Psoas muscle (tissue), 8 donors: ENCODE data around the gene BATF. TPM values are rescaled to one million over a fixed set of nuclear protein-coding genes. Genes with fewer than 3 reads are reported as not detected.

Source experiments
- ATAC-seq, 4 donors: fragments of 200-7000 bp; cut with Tn5 transposase; one replicate each; pipeline ENCODE4 v1.9.1; 2020; ENCODE audit warnings: moderate library complexity in 3 of 4, mild to moderate bottlenecking in 2 of 4
- DNase-seq, 2 donors: peaks; one replicate each; pipeline ENCODE4 v3.0.0-alpha.2; 2020
- H3K27ac ChIP-seq: fragments of 200-600 bp; one replicate; pipeline ENCODE4 v1.8.0; 2022
- H3K27me3 ChIP-seq, 3 donors: fragments of 200-600 bp in 1 of 3; one replicate each; pipeline versions ENCODE4 v1.6.1 to v1.8.0; 2013 to 2022; ENCODE audit warnings: low read length in 2 of 3, mild to moderate bottlenecking in 2 of 3, moderate library complexity in 1 of 3; ENCODE audit not compliant: insufficient read depth in 3 of 3
- H3K36me3 ChIP-seq, 2 donors: fragments of 200-600 bp in 1 of 2; one replicate each; pipeline versions ENCODE4 v1.6.1 to v1.8.0; 2013 to 2022; ENCODE audit warnings: low read depth in 1 of 2, mild to moderate bottlenecking in 1 of 2, moderate library complexity in 1 of 2; ENCODE audit not compliant: insufficient read depth in 1 of 2
- H3K4me1 ChIP-seq: fragments of 200-600 bp; one replicate; pipeline ENCODE4 v1.8.0; 2022
- H3K4me3 ChIP-seq: fragments of 200-600 bp; one replicate; pipeline ENCODE4 v1.8.0; 2022; ENCODE audit warnings: mild to moderate bottlenecking
- H3K9me3 ChIP-seq: fragments of 200-600 bp; one replicate; pipeline ENCODE4 v1.8.0; 2022
- WGBS, 3 donors: extraction: QIAGEN DNeasy Blood & Tissue Kit; methylation state at CpG; one replicate each; pipeline versions ENCODE4 v1.1.6 to v1.1.7; 2013; 5-methylcytosine and 5-hydroxymethylcytosine counted together
- intact Hi-C, 2 donors: fragments of 100-400 bp; cut with DNase I; formaldehyde crosslinking; loops; one replicate each; pipeline versions ENCODE4 v1.11.0 to v1.14.2; 2022
- polyA plus RNA-seq, 3 donors: library from polyadenylated mRNA; stranded (reverse); fragments of 200-250 nt; gene quantifications; one replicate each; pipeline ENCODE4 v1.2.3, GENCODE V29; 2013
- total RNA-seq, 4 donors: library from RNA; stranded (reverse); fragmentation: NEBNext Ultra II Directional in 2 of 4; extraction: Animal tissue kit (Norgen Biotek cat#: 25700) in 2 of 4; gene quantifications; one replicate each; pipeline versions ENCODE4 v1.2.1 to v1.2.4, GENCODE V29; 2021 to 2023
- TF ChIP-seq, protein P1 (sequence below): fragments of 200-600 bp; IDR thresholded peaks from one replicate; pipeline ENCODE4 v1.8.0; 2022; ENCODE audit warnings: antibody characterized with exemption
- donor health status: healthy with polysubstance abuse.
- donor health status: DM: no; HTN: no; CAD: no; lungs with moderate emphysema.
- donor health status: Bipolar disorder and iron deficiency.
- donor health status: healthy.
- donor health status: DM: yes; HTN: yes; CAD: no.
- donor health status: DM: no; HTN: no; CAD: no.
- donor health status: DM: no; HTN: no; CAD: no.
- donor health status: DM: yes; HTN: yes; CAD: no.

The BATF gene
- total and polyA plus RNA-seq, 7 donors, result 0.29 to 0.86 (median 0.73) TPM; not detected in 1

DNA sequence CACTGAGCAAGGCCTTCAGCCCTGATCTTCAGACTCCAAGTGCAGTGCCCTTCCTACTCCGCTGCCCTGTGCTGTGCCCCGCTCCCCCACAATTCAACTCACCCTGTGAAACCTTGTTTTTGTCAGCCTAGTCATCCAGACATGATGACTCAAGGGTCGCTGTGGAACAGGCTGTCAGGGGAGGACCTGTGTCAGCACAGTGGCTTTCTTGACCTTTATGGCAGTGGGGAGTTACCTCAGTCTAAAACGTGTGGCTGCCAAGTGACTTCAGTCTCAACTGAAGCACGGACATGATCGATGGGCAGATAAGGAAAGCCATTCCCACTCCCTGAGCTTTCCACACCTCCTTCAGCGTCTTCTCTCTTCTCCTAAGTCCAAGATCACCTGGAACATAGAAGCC lies 39.8 kb downstream of the BATF start:
- Histone ChIP-seq H3K27ac (no peak overlapping the region), H3K9me3 (peaks cover 4% of the 10 kb centered on the region), H3K36me3 (no peaks in the 10 kb centered on the region), H3K4me1 (peaks cover 29% of the 10 kb centered on the region), H3K4me3 (no peak overlapping the region), H3K27me3 (no peaks in the 10 kb centered on the region)
- TF ChIP-seq, protein P1, sequence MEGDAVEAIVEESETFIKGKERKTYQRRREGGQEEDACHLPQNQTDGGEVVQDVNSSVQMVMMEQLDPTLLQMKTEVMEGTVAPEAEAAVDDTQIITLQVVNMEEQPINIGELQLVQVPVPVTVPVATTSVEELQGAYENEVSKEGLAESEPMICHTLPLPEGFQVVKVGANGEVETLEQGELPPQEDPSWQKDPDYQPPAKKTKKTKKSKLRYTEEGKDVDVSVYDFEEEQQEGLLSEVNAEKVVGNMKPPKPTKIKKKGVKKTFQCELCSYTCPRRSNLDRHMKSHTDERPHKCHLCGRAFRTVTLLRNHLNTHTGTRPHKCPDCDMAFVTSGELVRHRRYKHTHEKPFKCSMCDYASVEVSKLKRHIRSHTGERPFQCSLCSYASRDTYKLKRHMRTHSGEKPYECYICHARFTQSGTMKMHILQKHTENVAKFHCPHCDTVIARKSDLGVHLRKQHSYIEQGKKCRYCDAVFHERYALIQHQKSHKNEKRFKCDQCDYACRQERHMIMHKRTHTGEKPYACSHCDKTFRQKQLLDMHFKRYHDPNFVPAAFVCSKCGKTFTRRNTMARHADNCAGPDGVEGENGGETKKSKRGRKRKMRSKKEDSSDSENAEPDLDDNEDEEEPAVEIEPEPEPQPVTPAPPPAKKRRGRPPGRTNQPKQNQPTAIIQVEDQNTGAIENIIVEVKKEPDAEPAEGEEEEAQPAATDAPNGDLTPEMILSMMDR, result no peak
- ATAC-seq (peak in 1 of 4 donors; percentile 25), DNase-seq (no peak)
- 72 to 76% (median 73%) methylated on average over 7 of the region's 7 CpGs for WGBS, 3 donors
- intact Hi-C loops, result loop anchor here in 1 of 2 donors (5.0 kb wide), 2 partner anchors 130 to 255 kb away; no protein-coding TSS in a partner anchor

DNA sequence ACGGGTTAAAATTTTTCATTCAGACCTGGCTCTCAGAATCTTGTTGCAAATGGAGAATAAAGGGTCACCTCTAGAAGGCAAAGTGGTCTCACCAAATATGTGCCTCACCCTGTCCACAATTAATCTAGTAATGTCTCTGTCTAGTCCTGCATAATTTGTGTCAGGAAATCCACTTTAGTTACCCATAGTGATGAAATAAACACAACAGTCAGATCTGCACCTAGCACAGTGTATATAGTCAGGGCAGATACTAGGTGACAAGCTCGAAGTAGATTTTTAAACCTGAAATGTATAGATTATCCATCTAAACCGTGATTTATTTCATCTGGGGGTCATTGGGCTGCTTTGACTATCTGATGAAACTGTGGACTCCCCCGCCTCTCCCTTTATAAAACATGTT lies 40.2 kb downstream of the BATF start:
- DNase-seq (no peak), ATAC-seq (no peak)
- TF ChIP-seq, protein P1, result no peak
- 83 to 87% (median 85%) methylated on average over 4 of the region's 4 CpGs for WGBS, 3 donors
- intact Hi-C loops, result loop anchor here in 1 of 2 donors (5.0 kb wide), 2 partner anchors 130 to 255 kb away; no protein-coding TSS in a partner anchor
- Histone ChIP-seq H3K36me3 (no peaks in the 10 kb centered on the region), H3K27me3 (no peaks in the 10 kb centered on the region), H3K27ac (peak overlapping the region; percentile 73), H3K4me1 (peaks cover 29% of the 10 kb centered on the region), H3K9me3 (peaks cover 4% of the 10 kb centered on the region), H3K4me3 (no peak overlapping the region)

DNA sequence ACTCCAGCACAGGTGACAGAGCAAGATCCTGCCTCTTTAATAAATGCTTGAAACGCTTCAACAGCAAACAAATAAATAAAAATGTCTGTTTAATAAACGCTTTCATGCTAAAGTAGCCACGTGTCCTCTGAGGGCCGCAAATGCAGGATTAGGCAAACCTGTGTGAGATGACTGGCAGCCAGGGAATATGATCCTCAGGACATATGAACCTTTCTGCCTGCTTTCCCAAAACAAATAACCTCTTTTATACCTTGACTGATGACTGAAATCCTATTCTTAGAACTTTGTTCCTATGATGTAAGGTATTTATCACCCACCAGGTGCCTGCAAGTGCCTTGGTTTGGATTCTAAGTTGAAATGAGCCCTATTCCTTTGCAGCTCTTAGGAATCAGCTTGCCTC lies 41.7 kb downstream of the BATF start:
- Histone ChIP-seq H3K4me3 (no peak overlapping the region), H3K4me1 (peaks cover 29% of the 10 kb centered on the region), H3K27ac (peak overlapping the region; percentile 73), H3K36me3 (no peaks in the 10 kb centered on the region), H3K27me3 (no peaks in the 10 kb centered on the region), H3K9me3 (no peaks in the 10 kb centered on the region)
- ATAC-seq, result peak; percentile 72 to 81 (median 76)
- 18 to 33% (median 22%) methylated on average over 4 of the region's 4 CpGs for WGBS, 3 donors
- TF ChIP-seq, protein P1, result no peak
- intact Hi-C loops, result loop anchor here in 1 of 2 donors (5.0 kb wide), 2 partner anchors 132 to 257 kb away; no protein-coding TSS in a partner anchor
- no peak for DNase-seq

- H3K27ac ChIP-seq, result no peak overlapping the region
- intact Hi-C loops, result no loop called here
Measured at GRCh38 chr14:75565056-75565455, 42.8 kb downstream of the BATF start.

More at GRCh38 chr14:75565056-75565455, 42.8 kb downstream of the BATF start:
- no peak for DNase-seq
- ATAC-seq, result no peak
- Histone ChIP-seq H3K36me3 (no peaks in the 10 kb centered on the region), H3K4me3 (no peak overlapping the region), H3K4me1 (peaks cover 26% of the 10 kb centered on the region), H3K27me3 (no peaks in the 10 kb centered on the region), H3K9me3 (no peaks in the 10 kb centered on the region)
- TF ChIP-seq, protein P1, result no peak
- 79 to 85% (median 84%) methylated on average over 5 of the region's 5 CpGs for WGBS, 3 donors
